ENCODE data around the gene HAT1.

Gene HAT1

DNA sequence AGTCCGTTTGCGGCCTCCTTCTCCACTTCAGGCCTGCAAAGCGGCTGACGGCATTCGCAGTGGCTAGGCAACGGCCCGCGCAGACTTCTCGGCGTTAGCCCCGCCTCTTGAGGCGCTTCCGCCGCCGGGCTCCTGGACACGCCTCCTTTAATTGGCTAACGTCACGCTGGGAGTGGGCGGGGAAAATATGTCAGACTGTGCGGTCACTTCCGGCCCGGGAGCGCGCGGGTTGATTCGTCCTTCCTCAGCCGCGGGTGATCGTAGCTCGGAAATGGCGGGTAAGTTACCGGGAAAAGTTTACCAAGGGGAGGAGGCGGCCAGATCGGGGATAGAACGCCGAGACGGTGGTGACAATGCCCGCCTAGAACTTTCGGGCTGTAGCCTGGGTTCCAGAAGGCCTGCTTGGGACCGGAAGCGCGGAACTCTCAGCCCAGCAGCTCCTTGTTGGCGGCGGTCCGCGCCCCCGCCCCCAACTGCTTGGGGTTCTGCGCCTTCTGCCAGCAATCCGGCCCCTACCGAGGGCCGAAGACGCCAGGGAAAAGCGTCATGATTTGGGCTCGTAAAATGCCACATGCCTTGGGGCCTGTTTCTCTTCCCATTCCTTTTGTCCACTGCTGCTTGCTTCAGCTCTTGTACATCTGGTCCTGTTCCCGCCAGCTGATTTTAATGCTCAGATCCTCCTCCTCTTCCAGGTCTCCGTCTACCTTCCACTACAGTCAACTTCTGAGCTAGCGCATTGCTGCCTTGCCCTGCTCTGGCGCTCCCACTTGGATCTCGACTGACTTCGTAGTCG lies at the start of gene HAT1:
Gene HAT1, plus strand, starts transcription at position 232 of the 793 bp plus-strand sequence. Its CDS starts 40 bp downstream, at position 272.
- TF ChIP-seq, protein P1, sequence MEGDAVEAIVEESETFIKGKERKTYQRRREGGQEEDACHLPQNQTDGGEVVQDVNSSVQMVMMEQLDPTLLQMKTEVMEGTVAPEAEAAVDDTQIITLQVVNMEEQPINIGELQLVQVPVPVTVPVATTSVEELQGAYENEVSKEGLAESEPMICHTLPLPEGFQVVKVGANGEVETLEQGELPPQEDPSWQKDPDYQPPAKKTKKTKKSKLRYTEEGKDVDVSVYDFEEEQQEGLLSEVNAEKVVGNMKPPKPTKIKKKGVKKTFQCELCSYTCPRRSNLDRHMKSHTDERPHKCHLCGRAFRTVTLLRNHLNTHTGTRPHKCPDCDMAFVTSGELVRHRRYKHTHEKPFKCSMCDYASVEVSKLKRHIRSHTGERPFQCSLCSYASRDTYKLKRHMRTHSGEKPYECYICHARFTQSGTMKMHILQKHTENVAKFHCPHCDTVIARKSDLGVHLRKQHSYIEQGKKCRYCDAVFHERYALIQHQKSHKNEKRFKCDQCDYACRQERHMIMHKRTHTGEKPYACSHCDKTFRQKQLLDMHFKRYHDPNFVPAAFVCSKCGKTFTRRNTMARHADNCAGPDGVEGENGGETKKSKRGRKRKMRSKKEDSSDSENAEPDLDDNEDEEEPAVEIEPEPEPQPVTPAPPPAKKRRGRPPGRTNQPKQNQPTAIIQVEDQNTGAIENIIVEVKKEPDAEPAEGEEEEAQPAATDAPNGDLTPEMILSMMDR (IDR thresholded peaks at IDR 0.05; ENCODE audit: insufficient read depth, low read length, poor library complexity, severe bottlenecking): no peak
- no peaks in the 10 kb centered on the region for H3K36me3 ChIP-seq (ENCODE audit: control insufficient read depth, insufficient read depth, low read length)

GRCh38 chr2:171874517-171874916 lies 47.7 kb upstream of the HAT1 start:
- no peaks in the 10 kb centered on the region for H3K27me3 ChIP-seq (replicated peaks; ENCODE audit: control insufficient read depth, insufficient read depth, low read length)
- H3K36me3 ChIP-seq (ENCODE audit: control insufficient read depth, insufficient read depth, low read length): peaks cover 10% of the 10 kb centered on the region
- TF ChIP-seq, protein P1 (IDR thresholded peaks at IDR 0.05; ENCODE audit: insufficient read depth, low read length, poor library complexity, severe bottlenecking): no peak
- no peak for DNase-seq (ENCODE audit: extremely low read depth, insufficient read length)
- H3K4me3 ChIP-seq (replicated peaks; ENCODE audit: low read depth, low read length): no peak overlapping the region

More for the DNA sequence above, at the start of gene HAT1:
- Histone ChIP-seq H3K4me3 (replicated peaks; ENCODE audit: low read depth, low read length) (peak within 1 kb of the TSS; percentile 73), H3K27me3 (replicated peaks; ENCODE audit: control insufficient read depth, insufficient read depth, low read length) (no peaks in the 10 kb centered on the region)
- DNase-seq (ENCODE audit: extremely low read depth, insufficient read length): peak; percentile 96

- no peak for DNase-seq (ENCODE audit: extremely low read depth, insufficient read length)
- no peaks in the 10 kb centered on the region for H3K27me3 ChIP-seq (replicated peaks; ENCODE audit: control insufficient read depth, insufficient read depth, low read length)
- H3K4me3 ChIP-seq (replicated peaks; ENCODE audit: low read depth, low read length): no peak overlapping the region
- TF ChIP-seq, protein P1 (IDR thresholded peaks at IDR 0.05; ENCODE audit: insufficient read depth, low read length, poor library complexity, severe bottlenecking): no peak
- H3K36me3 ChIP-seq (ENCODE audit: control insufficient read depth, insufficient read depth, low read length): peaks cover 10% of the 10 kb centered on the region
These were observed 47.3 kb upstream of the HAT1 start for GRCh38 chr2:171874963-171875362.

GRCh38 chr2:171878481-171878993 lies 43.7 kb upstream of the HAT1 start:
- TF ChIP-seq, protein P1 (IDR thresholded peaks at IDR 0.05; ENCODE audit: insufficient read depth, low read length, poor library complexity, severe bottlenecking): no peak
- no peak for DNase-seq (ENCODE audit: extremely low read depth, insufficient read length)

GRCh38 chr2:171879865-171880264 lies 42.4 kb upstream of the HAT1 start:
- Histone ChIP-seq H3K36me3 (ENCODE audit: control insufficient read depth, insufficient read depth, low read length) (peaks cover 2% of the 10 kb centered on the region; the same call in 1 of the 2 replicates), H3K27me3 (replicated peaks; ENCODE audit: control insufficient read depth, insufficient read depth, low read length) (no peaks in the 10 kb centered on the region), H3K4me3 (replicated peaks; ENCODE audit: low read depth, low read length) (no peak overlapping the region)
- TF ChIP-seq, protein P1 (IDR thresholded peaks at IDR 0.05; ENCODE audit: insufficient read depth, low read length, poor library complexity, severe bottlenecking): no peak
- DNase-seq (ENCODE audit: extremely low read depth, insufficient read length): no peak

More at GRCh38 chr2:171878481-171878993, 43.7 kb upstream of the HAT1 start:
- H3K36me3 ChIP-seq (ENCODE audit: control insufficient read depth, insufficient read depth, low read length): peaks cover 6% of the 10 kb centered on the region
- H3K4me3 ChIP-seq (replicated peaks; ENCODE audit: low read depth, low read length): no peak overlapping the region
- H3K27me3 ChIP-seq (replicated peaks; ENCODE audit: control insufficient read depth, insufficient read depth, low read length): no peaks in the 10 kb centered on the region
